GM21528 (cell line): Measurements from ENCODE around the gene IRAK1.

Experiments
- ATAC-seq: cut with Tn5 transposase; IDR thresholded peaks from one replicate; pipeline ENCODE4 v1.9.1; 2021; ENCODE audit warnings: mild to moderate bottlenecking, moderate library complexity; ENCODE audit not compliant: unreplicated experiment, low FRiP score

Gene IRAK1

GRCh38 chrX:154022108-154022507 lies 2.4 kb upstream of the IRAK1 start:
- no peak for ATAC-seq

- ATAC-seq, result no peak
Measured at GRCh38 chrX:154021131-154021611, 1.5 kb upstream of the IRAK1 start.

- no peak for ATAC-seq
Measured at GRCh38 chrX:154020536-154021115, 924 bp upstream of the IRAK1 start.

DNA sequence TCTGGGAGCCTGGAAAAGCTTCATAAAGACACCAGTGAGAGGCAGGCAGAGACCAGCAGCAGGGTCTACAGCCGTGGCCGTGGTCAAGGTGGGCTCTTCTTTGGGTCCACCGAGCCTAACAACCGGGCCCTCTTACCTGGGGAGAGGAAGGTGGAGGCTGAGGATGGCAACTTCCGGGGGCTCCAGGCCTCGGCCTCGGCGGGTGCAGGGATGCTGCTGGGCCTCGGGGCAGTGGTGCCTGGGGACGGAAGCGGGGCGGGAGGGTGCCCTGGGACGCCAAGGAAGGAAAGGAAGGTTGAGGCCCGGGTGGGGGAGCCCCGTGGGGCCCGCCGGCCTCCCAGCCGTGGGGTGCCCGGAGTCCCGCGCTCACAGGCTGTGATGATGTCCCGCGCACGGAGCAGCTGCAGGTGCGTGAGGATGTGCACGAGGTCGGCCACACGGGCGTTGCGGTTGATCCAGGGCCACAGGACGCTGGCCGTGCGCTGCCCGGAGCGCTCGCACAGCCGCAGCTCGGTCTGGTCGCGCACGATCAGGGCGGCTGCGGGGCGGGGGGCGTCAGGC lies 561 bp downstream of the IRAK1 start:
- ATAC-seq, result peak; percentile 8

GRCh38 chrX:154018518-154019060 lies 1.1 kb downstream of the IRAK1 start:
- ATAC-seq, result no peak

DNA sequence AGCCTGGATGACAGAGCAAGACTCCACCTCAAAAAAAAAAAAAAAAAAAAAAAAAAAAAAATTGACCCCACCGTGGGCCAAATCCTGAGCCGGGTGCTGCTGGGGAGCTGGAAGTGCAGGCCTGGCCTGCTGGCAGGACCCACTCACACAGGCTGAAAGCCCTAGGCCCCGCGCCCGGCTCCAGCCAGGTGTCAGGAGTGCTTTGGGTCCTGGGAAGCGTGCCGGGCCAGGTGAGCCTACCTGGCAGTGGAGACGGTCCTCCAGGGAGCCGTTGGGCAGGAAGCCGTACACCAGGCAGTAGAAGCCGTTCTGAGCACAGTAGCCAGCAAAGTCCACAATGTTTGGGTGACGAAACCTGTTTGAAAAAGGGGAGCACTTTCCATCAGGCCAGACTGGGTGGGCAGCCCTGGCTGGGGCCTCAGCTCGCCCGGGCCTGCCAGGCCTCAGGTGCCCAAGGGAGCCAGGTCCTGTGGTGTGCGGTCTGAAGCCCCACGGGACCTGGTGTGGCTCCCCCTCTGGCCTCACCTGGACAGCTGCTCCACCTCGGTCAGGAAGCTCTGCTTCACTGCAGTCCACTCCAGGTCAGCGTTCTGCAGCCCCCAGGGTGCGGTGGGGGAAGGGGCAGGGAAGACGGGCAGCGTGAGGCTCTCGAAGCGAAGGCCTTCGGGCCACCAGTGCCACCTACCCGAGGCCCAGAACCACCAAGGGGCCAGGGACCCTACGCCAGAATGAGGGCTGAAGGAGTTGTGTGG lies 1.8 kb downstream of the IRAK1 start:
- ATAC-seq, result no peak

DNA sequence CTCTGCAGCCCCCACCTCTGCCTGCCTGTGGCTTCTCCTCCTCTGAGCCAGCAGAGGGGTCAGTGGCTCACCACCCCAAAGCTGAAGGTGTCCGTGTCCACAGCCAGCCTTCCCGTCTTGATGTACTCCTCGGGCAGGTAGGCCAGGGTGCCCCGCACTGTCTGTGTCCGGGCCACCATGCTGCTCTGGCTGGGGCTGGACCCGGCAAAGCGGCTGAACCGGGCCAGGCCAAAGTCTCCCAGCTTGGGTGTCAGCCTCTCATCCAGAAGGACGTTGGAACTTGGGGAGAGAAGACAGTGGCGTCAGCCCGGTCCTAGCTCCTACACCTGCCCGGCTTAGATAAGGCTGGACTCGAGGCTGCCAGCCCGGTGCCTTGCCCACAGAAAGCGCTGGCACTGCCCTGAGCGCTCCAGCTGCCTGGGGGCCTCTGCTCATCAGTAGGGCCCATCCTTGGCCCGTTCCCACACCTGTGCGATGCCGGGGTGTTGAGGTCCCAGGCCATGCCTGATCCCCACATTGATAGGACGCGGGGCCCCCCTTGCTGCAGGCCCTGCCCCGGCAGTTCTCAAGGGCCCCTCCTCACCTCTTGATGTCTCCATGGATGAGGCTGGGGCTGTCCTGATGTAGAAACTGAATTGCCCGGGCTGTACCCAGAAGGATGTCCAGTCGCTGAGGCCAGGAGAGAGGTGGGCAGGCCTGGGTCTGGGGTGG lies 3.2 kb downstream of the IRAK1 start:
- ATAC-seq, result no peak

DNA sequence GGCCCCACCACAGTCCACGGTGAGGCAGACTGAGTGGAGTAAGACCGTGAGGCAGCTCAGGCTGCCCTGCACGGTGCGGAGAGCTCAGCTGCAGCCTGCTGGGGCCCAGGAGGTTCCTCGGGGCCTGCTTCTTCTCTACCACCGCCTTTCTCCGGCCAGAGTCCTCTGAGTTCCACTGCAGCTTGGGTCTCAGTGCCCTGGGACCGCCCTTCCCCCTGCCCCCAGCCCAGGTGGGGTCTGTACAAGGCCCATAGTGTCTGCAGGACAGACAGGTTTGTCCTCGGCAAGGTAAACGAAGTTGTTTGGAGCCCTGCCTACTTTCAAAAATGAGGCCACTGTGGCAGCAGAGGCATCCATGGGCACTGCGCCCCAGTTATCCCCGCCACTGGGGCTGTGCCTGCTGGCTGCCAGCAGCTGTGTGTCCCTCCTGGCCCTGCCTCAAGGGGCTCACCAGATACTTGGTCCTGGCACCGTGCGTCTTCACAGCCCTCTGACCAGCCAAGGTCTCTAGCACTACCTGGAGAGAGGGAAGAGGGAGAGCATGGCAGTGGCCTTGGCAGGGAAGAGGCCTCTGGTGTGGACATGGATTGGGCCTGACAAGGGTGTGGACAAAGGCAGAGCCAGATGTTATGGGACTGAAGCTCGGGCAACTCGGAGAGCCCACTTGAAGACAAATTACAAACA lies 4.0 kb downstream of the IRAK1 start:
- no peak for ATAC-seq

DNA sequence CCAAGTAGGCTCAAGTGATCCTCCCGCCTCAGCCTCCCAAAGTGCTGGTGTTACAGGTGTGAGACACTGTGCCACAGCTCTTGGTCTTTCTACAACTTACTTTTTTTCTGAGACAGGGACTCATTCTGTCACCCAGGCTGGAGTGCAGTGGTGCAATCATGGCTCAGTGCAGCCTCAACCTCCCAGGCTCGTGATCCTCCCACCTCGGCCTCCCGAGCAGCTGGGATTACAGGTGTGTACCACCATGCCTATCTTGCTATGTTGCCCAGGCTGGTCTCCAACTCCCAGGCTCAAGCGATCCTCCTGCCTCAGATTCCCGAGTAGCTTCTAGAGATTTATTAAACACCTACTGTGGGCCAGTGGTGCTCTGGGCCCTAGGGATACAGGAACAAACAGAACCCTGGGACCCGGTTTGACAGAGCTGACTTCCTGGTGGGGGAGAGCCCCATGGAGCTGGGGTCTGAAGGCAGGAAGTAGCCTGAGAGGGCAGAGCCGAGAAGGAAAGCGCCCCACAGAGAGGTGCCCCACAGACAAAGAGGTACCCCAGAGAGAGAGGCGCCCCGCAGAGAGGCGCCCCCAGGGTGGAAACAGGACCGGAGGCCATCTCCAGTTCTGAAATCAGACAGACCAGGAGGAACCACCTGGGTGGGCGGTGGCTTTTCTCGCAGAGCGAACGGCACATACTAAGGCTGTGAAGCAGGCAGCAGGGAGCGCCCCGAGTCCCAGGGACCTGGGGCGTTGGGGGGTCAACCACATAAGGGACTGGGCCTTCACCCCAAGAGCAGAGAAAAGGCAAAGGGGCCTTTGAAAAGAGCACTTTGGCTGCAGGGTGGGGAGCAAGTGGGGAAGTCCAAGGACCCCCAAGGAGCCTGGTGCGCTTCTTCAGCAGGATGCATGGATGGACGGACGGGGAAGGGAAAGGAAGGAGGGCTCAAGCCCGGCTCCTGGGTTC lies 5.0 kb downstream of the IRAK1 start:
- no peak for ATAC-seq

DNA sequence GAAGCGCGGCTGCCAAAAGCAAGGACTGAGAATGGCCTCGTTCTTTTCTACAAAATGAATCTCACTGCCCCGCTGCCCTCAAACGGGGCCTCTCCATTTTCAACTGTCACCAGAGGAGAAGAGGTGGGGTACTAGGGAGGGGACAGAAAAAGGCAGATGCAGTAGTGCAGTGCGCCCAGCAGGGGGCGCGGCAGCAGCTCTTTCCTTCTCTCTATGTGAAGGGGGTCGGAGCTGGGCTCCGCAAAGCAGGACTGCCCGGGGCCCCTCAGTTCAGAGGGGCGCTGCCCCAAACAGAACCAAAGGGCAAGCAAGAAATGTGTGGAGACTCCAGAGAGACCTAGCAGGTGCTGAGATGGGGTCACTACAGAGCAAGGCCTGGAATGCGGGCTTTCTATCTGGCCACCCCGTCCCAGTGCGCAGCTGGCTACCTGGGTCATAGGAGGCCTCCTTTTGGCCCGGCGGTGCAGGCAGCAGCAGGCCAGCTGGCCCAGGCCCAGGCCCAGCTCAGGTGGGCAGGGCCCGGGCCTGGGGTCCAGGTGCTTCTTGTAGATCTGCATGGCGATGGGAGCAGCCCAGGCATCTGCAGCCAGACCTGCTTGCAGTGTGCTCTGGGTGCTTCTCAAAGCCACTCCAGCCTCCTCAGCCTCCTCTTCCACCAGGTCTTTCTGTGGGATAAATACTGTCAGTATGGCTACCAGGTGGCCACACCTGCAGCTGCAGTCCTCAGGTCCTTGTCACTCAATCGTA lies 5.9 kb downstream of the IRAK1 start:
- ATAC-seq, result no peak

- ATAC-seq, result no peak
Measured at GRCh38 chrX:154013001-154013421, 6.7 kb downstream of the IRAK1 start.

- ATAC-seq, result no peak
Measured at GRCh38 chrX:154012336-154012991, 7.2 kb downstream of the IRAK1 start.

- no peak for ATAC-seq
Measured at GRCh38 chrX:154011376-154012335, 8.0 kb downstream of the IRAK1 start.

GRCh38 chrX:154010330-154011087 lies 9.2 kb downstream of the IRAK1 start:
- no peak for ATAC-seq

DNA sequence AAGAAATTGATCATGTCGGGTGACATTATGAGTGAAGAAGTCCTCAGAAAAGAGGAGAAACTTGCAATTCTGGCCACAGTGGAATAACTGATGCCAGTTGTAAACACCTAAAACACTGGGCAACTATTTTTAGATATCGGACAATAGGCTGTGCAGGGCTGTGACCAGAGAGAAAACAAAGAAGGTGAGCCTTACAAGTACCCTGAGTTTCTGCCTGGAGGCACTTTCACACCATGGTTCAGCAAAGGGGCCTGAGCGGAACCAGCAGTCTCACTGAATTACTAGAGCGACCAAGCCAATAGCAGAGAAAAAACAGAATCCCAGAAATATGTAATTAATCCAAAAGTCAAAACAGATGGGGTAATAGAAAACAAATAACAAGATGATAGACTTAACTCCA lies 11.2 kb downstream of the IRAK1 start:
- no peak for ATAC-seq

GRCh38 chrX:154006947-154007346 lies 12.8 kb downstream of the IRAK1 start:
- no peak for ATAC-seq
